Fibroblast of pulmonary artery (primary cell): Measurements from ENCODE around the gene CAMK2G.

Experiments
- DNase-seq: peaks from one replicate; pipeline ENCODE4 v3.0.0-alpha.2; 2010; ENCODE audit warnings: low read depth
- H3K4me3 ChIP-seq: replicated peaks from 2 replicates; pipeline ENCODE4 v1.5.1; 2011; ENCODE audit warnings: low read depth, mild to moderate bottlenecking, control low read depth, low read length, moderate library complexity
- TF ChIP-seq, protein P1 (sequence below): IDR thresholded peaks from 2 replicates; pipeline ENCODE4 v1.5.1; 2011; ENCODE audit warnings: mild to moderate bottlenecking, control low read depth, low read length, inconsistent platforms; ENCODE audit errors: missing control alignments

CAMK2G gene

DNA sequence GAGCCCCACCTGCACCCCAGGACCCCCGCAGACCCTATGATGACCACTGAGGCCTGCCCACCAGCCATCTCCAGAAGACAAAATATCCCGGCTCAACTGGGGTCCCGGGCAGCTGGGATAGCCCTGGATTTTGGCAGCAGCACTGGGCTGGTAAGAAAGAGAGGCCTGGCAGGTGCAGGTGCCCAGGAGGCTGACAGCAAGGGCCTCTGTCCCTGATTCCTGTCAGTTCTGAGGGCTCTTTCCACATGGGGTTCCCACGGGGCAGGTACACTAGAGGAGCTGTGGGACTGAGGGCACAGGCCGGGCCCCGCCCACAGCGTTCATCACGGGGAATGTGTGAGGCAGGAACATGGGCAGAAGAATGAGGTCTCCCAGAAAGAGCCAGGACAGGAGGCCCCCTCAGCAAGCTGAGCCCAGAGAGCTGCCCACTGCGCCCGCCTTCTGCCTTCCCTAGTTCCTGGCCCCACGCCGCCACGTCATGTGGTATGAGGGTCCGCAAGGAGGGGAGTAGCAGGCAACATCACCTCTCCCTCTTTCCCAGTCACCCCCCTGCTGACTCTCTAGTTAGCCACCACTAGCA, 50.1 kb downstream of the CAMK2G start:
- TF ChIP-seq, protein P1, sequence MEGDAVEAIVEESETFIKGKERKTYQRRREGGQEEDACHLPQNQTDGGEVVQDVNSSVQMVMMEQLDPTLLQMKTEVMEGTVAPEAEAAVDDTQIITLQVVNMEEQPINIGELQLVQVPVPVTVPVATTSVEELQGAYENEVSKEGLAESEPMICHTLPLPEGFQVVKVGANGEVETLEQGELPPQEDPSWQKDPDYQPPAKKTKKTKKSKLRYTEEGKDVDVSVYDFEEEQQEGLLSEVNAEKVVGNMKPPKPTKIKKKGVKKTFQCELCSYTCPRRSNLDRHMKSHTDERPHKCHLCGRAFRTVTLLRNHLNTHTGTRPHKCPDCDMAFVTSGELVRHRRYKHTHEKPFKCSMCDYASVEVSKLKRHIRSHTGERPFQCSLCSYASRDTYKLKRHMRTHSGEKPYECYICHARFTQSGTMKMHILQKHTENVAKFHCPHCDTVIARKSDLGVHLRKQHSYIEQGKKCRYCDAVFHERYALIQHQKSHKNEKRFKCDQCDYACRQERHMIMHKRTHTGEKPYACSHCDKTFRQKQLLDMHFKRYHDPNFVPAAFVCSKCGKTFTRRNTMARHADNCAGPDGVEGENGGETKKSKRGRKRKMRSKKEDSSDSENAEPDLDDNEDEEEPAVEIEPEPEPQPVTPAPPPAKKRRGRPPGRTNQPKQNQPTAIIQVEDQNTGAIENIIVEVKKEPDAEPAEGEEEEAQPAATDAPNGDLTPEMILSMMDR, result no peak
- H3K4me3 ChIP-seq, result no peak overlapping the region
- no peak for DNase-seq

DNA sequence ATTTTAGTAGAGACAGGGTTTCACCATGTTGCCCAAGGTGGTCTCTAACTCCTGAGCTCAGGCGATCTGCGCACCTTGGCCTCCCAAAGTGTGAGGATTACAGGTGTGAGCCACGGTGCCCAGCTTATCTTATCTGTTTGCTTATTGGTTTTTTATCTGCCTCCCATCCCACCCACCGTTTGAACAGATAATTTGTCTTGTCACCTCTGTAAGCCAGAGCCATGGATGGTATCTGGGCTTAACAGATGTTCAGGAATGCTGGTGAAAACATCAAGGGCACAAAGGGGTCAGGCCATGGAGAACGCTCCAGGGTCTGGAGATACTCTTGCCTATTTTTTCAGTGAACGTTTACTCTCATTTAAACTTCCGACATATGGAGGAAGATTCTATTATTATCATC, 51.0 kb downstream of the CAMK2G start:
- no peak overlapping the region for H3K4me3 ChIP-seq
- DNase-seq, result no peak
- TF ChIP-seq, protein P1, result no peak

DNA sequence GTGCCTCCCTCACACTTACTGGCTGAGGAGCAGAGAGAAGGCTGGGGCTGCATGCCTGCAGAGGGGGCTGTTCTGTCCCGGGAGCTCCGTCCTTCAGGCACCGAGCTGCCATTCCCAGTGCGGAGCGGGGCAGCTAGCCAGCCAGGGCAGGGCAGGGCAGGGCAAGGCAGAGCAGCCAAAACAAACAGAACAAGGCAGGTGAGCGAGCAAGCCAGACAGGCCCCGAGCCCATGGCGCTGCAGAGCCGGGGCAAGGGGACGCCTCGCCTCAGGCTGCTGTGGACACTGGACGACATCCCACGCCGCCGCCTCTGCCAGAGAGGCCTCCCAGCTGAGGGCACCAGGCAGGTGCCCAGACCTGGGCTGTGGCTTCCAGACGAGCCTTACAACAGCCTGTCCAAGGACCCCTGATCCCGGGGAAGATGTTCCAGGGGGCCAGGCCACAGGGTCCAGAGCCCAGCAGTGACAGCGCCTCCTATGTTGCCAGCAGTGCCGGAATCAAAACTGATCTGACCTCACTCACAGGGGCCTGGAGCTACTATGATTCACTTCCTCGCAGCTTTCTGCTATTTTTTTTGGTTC, 54.8 kb downstream of the CAMK2G start:
- no peak overlapping the region for H3K4me3 ChIP-seq
- TF ChIP-seq, protein P1, result peak; percentile 39
- DNase-seq, result peak; percentile 37

DNA sequence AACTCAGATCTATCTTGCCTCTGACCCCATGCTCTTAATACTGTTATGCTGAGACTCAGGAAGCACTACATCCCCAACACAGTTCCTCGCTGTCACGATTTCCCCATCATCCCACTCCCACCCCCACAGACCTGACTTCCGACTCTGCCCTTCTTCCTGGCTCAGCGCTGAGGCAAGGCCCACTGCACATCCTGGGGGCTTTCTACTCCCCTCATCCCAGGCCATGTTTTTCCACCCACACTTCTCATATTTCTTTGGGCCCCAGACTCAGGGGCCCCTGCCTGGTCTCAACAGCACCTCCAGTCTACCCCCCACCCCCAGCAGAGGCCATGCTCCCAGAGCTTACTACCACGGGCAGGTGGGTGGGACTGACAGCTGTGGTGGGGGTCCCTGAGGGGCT, 55.3 kb downstream of the CAMK2G start:
- H3K4me3 ChIP-seq, result no peak overlapping the region
- peak; percentile 22 for DNase-seq
- TF ChIP-seq, protein P1, result no peak

DNA sequence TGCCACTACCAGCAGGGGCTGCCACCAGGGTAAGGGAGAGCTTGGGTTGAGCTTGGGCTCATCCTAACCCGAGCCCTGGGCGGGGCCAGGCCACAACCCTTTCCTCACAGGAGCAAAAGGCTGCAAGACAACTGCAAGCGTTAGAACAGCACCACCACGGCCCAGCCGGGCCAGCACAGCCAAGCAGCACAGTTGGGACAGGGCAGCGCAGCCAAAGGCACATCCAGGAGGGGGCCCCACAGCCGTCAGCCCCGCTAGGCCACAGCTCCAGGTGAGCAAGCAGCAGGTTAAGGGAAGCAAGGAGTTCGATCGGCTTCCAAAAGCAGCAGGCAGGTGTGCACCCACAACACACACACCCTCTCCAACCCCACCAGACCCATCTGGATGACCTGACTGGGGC, 56.0 kb downstream of the CAMK2G start:
- TF ChIP-seq, protein P1, result no peak
- DNase-seq, result no peak
- no peak overlapping the region for H3K4me3 ChIP-seq

DNA sequence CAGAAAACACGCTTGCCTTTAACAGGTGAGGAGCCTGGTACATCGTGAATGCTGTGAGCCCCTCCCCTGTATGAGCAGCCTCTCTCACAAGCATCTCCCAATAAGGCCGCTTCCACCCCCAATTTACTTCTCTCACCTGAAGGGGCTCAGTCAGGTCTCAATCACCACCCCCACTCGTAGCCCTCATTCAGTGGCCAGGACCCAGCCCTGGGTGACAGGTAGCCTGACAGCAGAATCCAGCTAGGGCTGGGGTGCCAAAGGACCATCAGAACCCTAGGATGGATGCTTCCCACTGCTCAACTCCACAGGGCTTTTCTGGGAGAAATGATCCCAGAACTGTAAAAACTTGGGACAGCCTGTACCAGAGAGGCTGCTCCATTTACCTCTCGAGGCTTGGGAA, 56.5 kb downstream of the CAMK2G start:
- TF ChIP-seq, protein P1, result no peak
- no peak for DNase-seq
- H3K4me3 ChIP-seq, result no peak overlapping the region
